Panc1 (cell line): ENCODE results near the gene GBP7. TPM values are rescaled to one million over a fixed set of nuclear protein-coding genes. Genes with fewer than 3 reads are reported as not detected.

Experiments
- ATAC-seq: fragments of 200-7000 bp; cut with Tn5 transposase; 2 replicates; pipeline ENCODE4 v1.9.1; 2020; ENCODE audit warnings: mild to moderate bottlenecking, moderate library complexity
- BruUV-seq: library from RNA; stranded (reverse); fragments of 400-500 nt; replicated peaks from 2 replicates; lab custom pipeline; 2021; lab: Mats Ljungman, UMichigan
- CTCF ChIA-PET: fragments of 300-600 bp; sonication (Branson Sonifier 250); formaldehyde crosslinking; loops from one replicate; lab custom pipeline; 2022; ENCODE audit warnings: antibody characterized with exemption; lab: Charles Lee
- POLR2A ChIA-PET: fragments of 300-600 bp; sonication (Branson Sonifier 250); formaldehyde crosslinking; loops from one replicate; lab custom pipeline; 2022; ENCODE audit warnings: antibody characterized with exemption; lab: Charles Lee
- DNase-seq: peaks from one replicate; pipeline ENCODE4 v3.0.0-alpha.2; 2010; ENCODE audit warnings: low read depth, low spot score
- H3K27ac ChIP-seq: 2 replicates; pipeline ENCODE4 v1.5.1; 2011; ENCODE audit warnings: mild to moderate bottlenecking, low read length, inconsistent platforms
- H3K27me3 ChIP-seq: fragments of 200-500 bp; sonication (Bioruptor generic); 2 replicates; pipeline ENCODE4 v1.6.0; 2014; ENCODE audit warnings: low read length, inconsistent platforms; ENCODE audit not compliant: control insufficient read depth, insufficient read depth
- H3K36me3 ChIP-seq: fragments of 200-500 bp; sonication (Bioruptor generic); 2 replicates; pipeline ENCODE4 v1.5.1; 2014; ENCODE audit warnings: inconsistent platforms, mild to moderate bottlenecking, low read length, moderate library complexity; ENCODE audit not compliant: control insufficient read depth, insufficient read depth
- H3K4me1 ChIP-seq: 2 replicates; pipeline ENCODE4 v1.5.1; 2011; ENCODE audit warnings: inconsistent platforms, mild to moderate bottlenecking, low read length, moderate library complexity; ENCODE audit not compliant: control insufficient read depth, insufficient read depth
- H3K4me3 ChIP-seq, 2 experiments: 2 replicates each; pipeline ENCODE4 v1.5.1; 2011 to 2012; ENCODE audit warnings: low read depth in 2 of 2, low read length in 2 of 2, mild to moderate bottlenecking in 2 of 2, inconsistent platforms in 1 of 2, moderate library complexity in 1 of 2
- H3K9me3 ChIP-seq: fragments of 200-500 bp; sonication (Bioruptor generic); 2 replicates; pipeline ENCODE4 v1.5.1; 2014; ENCODE audit warnings: low read depth, mild to moderate bottlenecking, inconsistent platforms, low read length, moderate library complexity; ENCODE audit not compliant: control insufficient read depth, insufficient read depth
- POLR2AphosphoS5 ChIP-seq: IDR thresholded peaks from 2 replicates; pipeline ENCODE4 v1.6.1; 2012; ENCODE audit warnings: mild to moderate bottlenecking, low read depth, low read length, moderate library complexity
- REST ChIP-seq, 2 experiments: IDR thresholded peaks; 2 replicates each; pipeline ENCODE4 v1.6.1; 2011 to 2012; ENCODE audit warnings: low read depth in 2 of 2, control low read depth in 1 of 2, low read length in 1 of 2, mild to moderate bottlenecking in 1 of 2, moderate library complexity in 1 of 2; ENCODE audit not compliant: insufficient read depth in 1 of 2
- SIN3A ChIP-seq: IDR thresholded peaks from 2 replicates; pipeline ENCODE4 v1.6.1; 2012; ENCODE audit warnings: low read depth, mild to moderate bottlenecking, low read length, moderate library complexity, borderline replicate concordance; ENCODE audit not compliant: insufficient read depth
- TCF7L2 ChIP-seq: IDR thresholded peaks from 2 replicates; pipeline ENCODE4 v1.6.1; 2011; ENCODE audit warnings: mild to moderate bottlenecking, low read depth, low read length, inconsistent platforms
- in situ Hi-C: cut with HindIII; loops from 2 replicates; pipeline ENCODE4 v1.10.0; 2016; ENCODE audit warnings: low sequenced_read_pairs, low pct_unique_long_range_greater_than_20kb
- intact Hi-C: fragments of 100-400 bp; cut with micrococcal nuclease; formaldehyde crosslinking; loops from one replicate; pipeline ENCODE4 v1.10.0; 2022; ENCODE audit not compliant: unreplicated experiment
- total RNA-seq: library from RNA; stranded (reverse); gene quantifications from one replicate; pipeline ENCODE4 v1.2.1, GENCODE V29; 2021; ENCODE audit not compliant: unreplicated experiment
- TF ChIP-seq, protein P1 (sequence below): fragments of 450-650 bp; IDR thresholded peaks from 2 replicates; pipeline ENCODE4 v1.5.1; 2017; ENCODE audit warnings: mild to moderate bottlenecking

The GBP7 gene
- total RNA-seq, 1 experiment from 2014 or later = not detected

DNA sequence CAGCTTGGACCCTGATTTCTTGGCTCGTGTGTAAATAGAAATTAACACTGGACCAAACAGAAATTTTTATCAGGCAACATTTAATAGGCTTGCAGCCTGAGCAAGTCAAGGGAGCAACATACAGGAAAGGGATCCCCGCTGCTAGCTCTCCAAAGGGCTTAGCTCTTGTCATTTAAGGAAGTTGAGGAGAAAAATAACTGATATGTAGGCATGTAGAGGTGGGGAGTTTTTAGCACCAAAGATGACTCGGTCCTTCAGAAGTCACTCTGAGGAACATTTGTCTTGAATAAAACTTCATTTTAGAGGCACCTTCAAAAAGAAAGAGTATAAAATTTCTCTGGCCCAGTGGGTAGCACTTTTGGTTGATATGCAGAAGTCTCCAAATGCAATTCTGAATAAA lies 76.9 kb downstream of the GBP7 start:
- no peak for ATAC-seq
- CTCF ChIA-PET = no interaction called here

DNA sequence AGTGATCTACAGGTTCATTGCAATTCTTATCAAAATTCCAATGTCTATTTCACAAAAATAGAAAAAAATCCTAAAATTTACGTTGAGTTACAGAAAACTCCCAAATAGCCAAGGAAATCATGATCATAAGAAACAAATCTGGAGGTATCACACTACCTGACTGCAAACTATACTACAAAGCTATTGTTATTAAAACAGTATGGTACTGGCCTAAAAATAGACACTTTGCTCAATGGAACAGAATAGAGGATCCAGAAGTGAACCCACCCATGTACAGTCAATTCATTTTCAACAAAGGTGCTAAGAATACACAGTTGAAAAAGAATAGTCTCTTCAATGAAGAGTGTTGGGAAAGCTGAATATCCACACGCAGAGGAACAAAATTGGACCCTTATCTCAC lies 80.1 kb downstream of the GBP7 start:
- H3K27me3 ChIP-seq = no peaks in the 10 kb centered on the region
- TF ChIP-seq TCF7L2 (no peak), POLR2AphosphoS5 (no peak), SIN3A (no peak), REST (IDR thresholded peaks at IDR 0.05; ENCODE audit: insufficient read depth in 1 of 2, low read depth in 2 of 2, low read length in 1 of 2) (no peak)
- TF ChIP-seq, protein P1, sequence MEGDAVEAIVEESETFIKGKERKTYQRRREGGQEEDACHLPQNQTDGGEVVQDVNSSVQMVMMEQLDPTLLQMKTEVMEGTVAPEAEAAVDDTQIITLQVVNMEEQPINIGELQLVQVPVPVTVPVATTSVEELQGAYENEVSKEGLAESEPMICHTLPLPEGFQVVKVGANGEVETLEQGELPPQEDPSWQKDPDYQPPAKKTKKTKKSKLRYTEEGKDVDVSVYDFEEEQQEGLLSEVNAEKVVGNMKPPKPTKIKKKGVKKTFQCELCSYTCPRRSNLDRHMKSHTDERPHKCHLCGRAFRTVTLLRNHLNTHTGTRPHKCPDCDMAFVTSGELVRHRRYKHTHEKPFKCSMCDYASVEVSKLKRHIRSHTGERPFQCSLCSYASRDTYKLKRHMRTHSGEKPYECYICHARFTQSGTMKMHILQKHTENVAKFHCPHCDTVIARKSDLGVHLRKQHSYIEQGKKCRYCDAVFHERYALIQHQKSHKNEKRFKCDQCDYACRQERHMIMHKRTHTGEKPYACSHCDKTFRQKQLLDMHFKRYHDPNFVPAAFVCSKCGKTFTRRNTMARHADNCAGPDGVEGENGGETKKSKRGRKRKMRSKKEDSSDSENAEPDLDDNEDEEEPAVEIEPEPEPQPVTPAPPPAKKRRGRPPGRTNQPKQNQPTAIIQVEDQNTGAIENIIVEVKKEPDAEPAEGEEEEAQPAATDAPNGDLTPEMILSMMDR = no peak
- H3K36me3 ChIP-seq = no peaks in the 10 kb centered on the region
- H3K27ac ChIP-seq = no peak overlapping the region
- CTCF ChIA-PET = no interaction called here
- H3K4me1 ChIP-seq = no peaks in the 10 kb centered on the region
- H3K9me3 ChIP-seq = peaks cover 3% of the 10 kb centered on the region; the same call in 1 of the 2 replicates
- no peak overlapping the region for H3K4me3 ChIP-seq
- DNase-seq (no peak), ATAC-seq (no peak)
- in situ Hi-C loops (no loop called here), intact Hi-C loops (no loop called here)
- POLR2A ChIA-PET = no interaction called here
- BruUV-seq = no TSS peak

More for the DNA sequence above, 76.9 kb downstream of the GBP7 start:
- H3K27ac ChIP-seq = no peak overlapping the region
- H3K27me3 ChIP-seq = peaks cover 4% of the 10 kb centered on the region
- intact Hi-C loops (no loop called here), in situ Hi-C loops (no loop called here)
- POLR2A ChIA-PET = no interaction called here
- TF ChIP-seq, protein P1 = no peak
- no peak for TF ChIP-seq SIN3A
- no peak for TF ChIP-seq TCF7L2
- no peak for TF ChIP-seq REST (IDR thresholded peaks at IDR 0.05; ENCODE audit: insufficient read depth in 1 of 2, low read depth in 2 of 2, low read length in 1 of 2)
- no peak for TF ChIP-seq POLR2AphosphoS5
- H3K9me3 ChIP-seq = peaks cover 3% of the 10 kb centered on the region; the same call in 1 of the 2 replicates
- DNase-seq = no peak
- H3K36me3 ChIP-seq = no peaks in the 10 kb centered on the region
- BruUV-seq = no TSS peak
- H3K4me3 ChIP-seq = no peak overlapping the region
- no peaks in the 10 kb centered on the region for H3K4me1 ChIP-seq
